Neural progenitor cell (in vitro differentiated cells): ENCODE measurements around the gene SAMD4B. TPM values are rescaled to one million over a fixed set of nuclear protein-coding genes. Genes with fewer than 3 reads are reported as not detected.

Source experiments
- DNase-seq: peaks from one replicate; pipeline ENCODE4 v3.0.0-alpha.2; 2016; ENCODE audit warnings: low spot score
- H2AFZ ChIP-seq: fragments of 200-600 bp; sonication (generic); replicated peaks from 2 replicates; pipeline ENCODE4 v1.6.1; 2016; ENCODE audit warnings: antibody characterized with exemption
- H3F3A ChIP-seq: fragments of 200-600 bp; sonication (generic); 2 replicates; pipeline ENCODE4 v1.6.1; 2016; ENCODE audit warnings: antibody characterized with exemption, low read depth
- H3K27ac ChIP-seq: fragments of 200-600 bp; sonication (generic); 2 replicates; pipeline ENCODE4 v1.5.1; 2016; ENCODE audit warnings: mild to moderate bottlenecking
- H3K27me3 ChIP-seq: fragments of 200-600 bp; sonication (generic); 2 replicates; pipeline ENCODE4 v1.6.1; 2016; ENCODE audit warnings: mild to moderate bottlenecking, moderate library complexity
- H3K36me3 ChIP-seq: fragments of 200-600 bp; sonication (generic); 2 replicates; pipeline ENCODE4 v1.5.1; 2016
- H3K4me1 ChIP-seq: fragments of 200-600 bp; sonication (generic); 2 replicates; pipeline ENCODE4 v1.6.1; 2016; ENCODE audit warnings: mixed run types
- H3K4me2 ChIP-seq: fragments of 200-600 bp; sonication (generic); 2 replicates; pipeline ENCODE4 v1.6.1; 2016
- H3K4me3 ChIP-seq: fragments of 200-600 bp; sonication (generic); 2 replicates; pipeline ENCODE4 v1.5.1; 2016
- H3K79me2 ChIP-seq: fragments of 200-600 bp; sonication (generic); 2 replicates; pipeline ENCODE4 v1.6.1; 2016; ENCODE audit warnings: low read depth
- H3K9ac ChIP-seq: fragments of 200-600 bp; sonication (generic); 2 replicates; pipeline ENCODE4 v1.6.1; 2016
- H3K9me3 ChIP-seq: fragments of 200-600 bp; sonication (generic); 2 replicates; pipeline ENCODE4 v1.5.1; 2016; ENCODE audit warnings: low read depth
- H4K20me1 ChIP-seq: fragments of 200-600 bp; sonication (generic); 2 replicates; pipeline ENCODE4 v1.6.1; 2016; ENCODE audit warnings: low read depth
- H3K27ac Mint-ChIP-seq: 3 replicates; pipeline ENCODE4 v1.8.0; 2021; ENCODE audit warnings: mixed read lengths
- H3K27me3 Mint-ChIP-seq: 2 replicates; pipeline ENCODE4 v1.8.0; 2022; ENCODE audit warnings: low read depth, mild to moderate bottlenecking, inconsistent platforms, moderate library complexity, mixed read lengths; ENCODE audit not compliant: insufficient read depth
- H3K36me3 Mint-ChIP-seq: 3 replicates; pipeline ENCODE4 v1.8.0; 2021; ENCODE audit warnings: mixed read lengths
- H3K4me1 Mint-ChIP-seq: 3 replicates; pipeline ENCODE4 v1.8.0; 2021; ENCODE audit warnings: mixed read lengths
- H3K4me3 Mint-ChIP-seq: 3 replicates; pipeline ENCODE4 v1.8.0; 2021; ENCODE audit warnings: mild to moderate bottlenecking, moderate library complexity, mixed read lengths
- H3K9me3 Mint-ChIP-seq: 3 replicates; pipeline ENCODE4 v1.8.0; 2020; ENCODE audit warnings: mixed read lengths
- EZH2 ChIP-seq: fragments of 200-600 bp; sonication (generic); IDR thresholded peaks from 2 replicates; pipeline ENCODE4 v1.6.1; 2017; ENCODE audit warnings: antibody characterized with exemption, mild to moderate bottlenecking, moderate library complexity
- EZH2phosphoT487 ChIP-seq: fragments of 200-600 bp; sonication (generic); IDR thresholded peaks from 2 replicates; pipeline ENCODE4 v1.6.1; 2017; ENCODE audit warnings: antibody characterized with exemption
- total RNA-seq: library from RNA; depleted of rRNA; stranded (reverse); fragments of >200 nt; gene quantifications from 2 replicates; pipeline ENCODE4 v1.2.3, GENCODE V29; 2015; ENCODE audit warnings: low replicate concordance
- TF ChIP-seq, protein P1 (sequence below): fragments of 200-600 bp; sonication (generic); IDR thresholded peaks from 2 replicates; pipeline ENCODE4 v1.5.1; 2017; ENCODE audit warnings: antibody characterized with exemption, mild to moderate bottlenecking

Gene SAMD4B
- total RNA-seq, 1 donor from 2014 or later = 32.8 TPM

DNA sequence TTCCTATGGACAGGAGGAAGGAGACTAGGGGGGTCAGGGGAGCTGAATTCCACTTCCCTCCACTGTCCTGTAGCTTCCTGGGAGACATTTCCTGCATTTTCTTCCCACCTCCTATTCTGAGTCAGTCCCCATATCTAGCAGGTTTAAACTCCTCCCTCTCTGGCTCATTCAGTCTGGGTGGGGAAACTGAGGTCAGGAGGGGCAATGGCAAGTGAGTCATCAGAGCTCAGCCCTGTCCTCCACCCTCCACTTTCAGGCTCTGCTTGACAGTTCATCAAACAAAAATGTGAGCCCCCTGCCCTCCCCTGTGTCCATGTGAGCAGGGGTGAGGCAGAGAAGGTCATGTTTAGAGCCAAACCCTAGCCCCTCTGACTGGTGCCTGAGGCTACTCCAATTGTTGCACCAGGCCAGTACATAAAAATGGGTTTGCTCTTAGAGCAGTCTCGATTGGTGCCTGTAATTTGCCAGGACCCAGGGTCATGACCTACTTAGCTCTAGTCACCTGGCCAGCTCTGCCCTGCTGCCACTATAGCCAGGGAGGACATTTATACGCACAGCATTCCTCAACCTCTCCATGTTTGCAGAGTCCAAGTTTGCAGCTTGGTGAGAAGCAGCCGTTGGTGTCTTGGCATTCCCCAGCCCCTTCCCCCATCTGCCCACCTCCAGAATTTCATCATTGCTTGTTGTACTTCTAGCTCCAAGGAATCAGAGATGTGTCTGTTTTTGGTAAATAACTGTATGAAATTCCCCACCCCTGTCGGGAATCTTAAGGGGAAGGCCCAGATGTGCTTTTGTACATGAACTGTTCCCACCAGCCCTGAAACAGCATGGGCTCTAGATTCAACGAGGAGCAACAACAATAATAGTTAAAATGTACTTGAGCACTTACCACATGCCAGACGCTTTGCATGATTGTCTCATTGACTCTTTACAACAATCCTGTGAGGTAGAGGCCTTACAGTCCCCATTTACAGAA, 20.7 kb downstream of the SAMD4B start:
- H3K27ac Mint-ChIP-seq = no peak overlapping the region
- Histone ChIP-seq H2AFZ (no peak overlapping the region), H3K27ac (no peak overlapping the region), H3K36me3 (peaks cover 4% of the 10 kb centered on the region), H3F3A (no peaks in the 10 kb centered on the region), H3K79me2 (no peaks in the 10 kb centered on the region), H3K9me3 (no peaks in the 10 kb centered on the region), H3K4me2 (no peak overlapping the region), H3K4me1 (no peaks in the 10 kb centered on the region), H3K4me3 (no peak overlapping the region), H3K9ac (no peak overlapping the region), H3K27me3 (no peaks in the 10 kb centered on the region), H4K20me1 (peaks cover 29% of the 10 kb centered on the region)
- H3K4me1 Mint-ChIP-seq = no peaks in the 10 kb centered on the region
- peaks cover 4% of the 10 kb centered on the region for H3K27me3 Mint-ChIP-seq
- H3K4me3 Mint-ChIP-seq = no peak overlapping the region
- TF ChIP-seq EZH2phosphoT487 = no peak
- TF ChIP-seq, protein P1, sequence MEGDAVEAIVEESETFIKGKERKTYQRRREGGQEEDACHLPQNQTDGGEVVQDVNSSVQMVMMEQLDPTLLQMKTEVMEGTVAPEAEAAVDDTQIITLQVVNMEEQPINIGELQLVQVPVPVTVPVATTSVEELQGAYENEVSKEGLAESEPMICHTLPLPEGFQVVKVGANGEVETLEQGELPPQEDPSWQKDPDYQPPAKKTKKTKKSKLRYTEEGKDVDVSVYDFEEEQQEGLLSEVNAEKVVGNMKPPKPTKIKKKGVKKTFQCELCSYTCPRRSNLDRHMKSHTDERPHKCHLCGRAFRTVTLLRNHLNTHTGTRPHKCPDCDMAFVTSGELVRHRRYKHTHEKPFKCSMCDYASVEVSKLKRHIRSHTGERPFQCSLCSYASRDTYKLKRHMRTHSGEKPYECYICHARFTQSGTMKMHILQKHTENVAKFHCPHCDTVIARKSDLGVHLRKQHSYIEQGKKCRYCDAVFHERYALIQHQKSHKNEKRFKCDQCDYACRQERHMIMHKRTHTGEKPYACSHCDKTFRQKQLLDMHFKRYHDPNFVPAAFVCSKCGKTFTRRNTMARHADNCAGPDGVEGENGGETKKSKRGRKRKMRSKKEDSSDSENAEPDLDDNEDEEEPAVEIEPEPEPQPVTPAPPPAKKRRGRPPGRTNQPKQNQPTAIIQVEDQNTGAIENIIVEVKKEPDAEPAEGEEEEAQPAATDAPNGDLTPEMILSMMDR = no peak
- no peak for TF ChIP-seq EZH2
- H3K36me3 Mint-ChIP-seq = peaks cover 17% of the 10 kb centered on the region
- DNase-seq = no peak
- no peaks in the 10 kb centered on the region for H3K9me3 Mint-ChIP-seq

DNA sequence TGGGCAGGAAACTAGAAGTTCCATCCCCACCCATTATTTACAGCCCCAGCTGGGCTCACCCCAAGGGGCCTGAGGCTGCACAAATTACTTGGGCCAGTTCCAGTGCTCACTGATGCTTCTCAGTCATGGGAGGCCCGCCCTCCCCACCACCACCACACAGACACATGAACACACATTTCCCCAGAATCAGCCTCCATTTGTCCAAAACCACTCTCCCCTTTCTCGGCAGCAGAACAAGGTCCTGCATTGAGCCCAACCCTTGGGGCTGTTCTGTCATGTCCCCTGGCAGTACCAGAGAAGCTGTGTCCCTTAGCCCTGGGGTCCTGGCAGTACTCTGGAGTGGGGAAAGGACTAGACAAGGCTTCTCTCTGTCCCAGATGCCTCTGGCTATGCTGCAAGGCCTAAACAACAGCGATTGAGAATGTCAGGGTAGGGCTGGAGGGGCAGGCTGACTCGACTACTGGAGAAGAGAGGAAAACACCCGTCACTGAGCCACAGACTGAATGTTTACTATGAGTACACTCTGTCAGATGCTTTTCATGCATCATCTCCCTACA, 21.8 kb downstream of the SAMD4B start:
- Histone ChIP-seq H3K27ac (no peak overlapping the region), H3K4me1 (no peaks in the 10 kb centered on the region), H3K9ac (no peak overlapping the region), H3K27me3 (no peaks in the 10 kb centered on the region), H3K79me2 (no peaks in the 10 kb centered on the region), H3K9me3 (no peaks in the 10 kb centered on the region), H3K4me2 (no peak overlapping the region), H3F3A (no peaks in the 10 kb centered on the region), H2AFZ (no peak overlapping the region), H3K4me3 (no peak overlapping the region), H4K20me1 (peaks cover 29% of the 10 kb centered on the region), H3K36me3 (peaks cover 4% of the 10 kb centered on the region)
- no peak for TF ChIP-seq EZH2phosphoT487
- TF ChIP-seq EZH2 = no peak
- Mint-ChIP-seq H3K4me3 (no peak overlapping the region), H3K9me3 (no peaks in the 10 kb centered on the region), H3K27ac (peak overlapping the region; percentile 21), H3K27me3 (peaks cover 4% of the 10 kb centered on the region), H3K36me3 (peaks cover 21% of the 10 kb centered on the region), H3K4me1 (no peaks in the 10 kb centered on the region)
- no peak for DNase-seq

GRCh38 chr19:39365531-39365930, 23.3 kb downstream of the SAMD4B start:
- Mint-ChIP-seq H3K27ac (no peak overlapping the region), H3K36me3 (peaks cover 22% of the 10 kb centered on the region), H3K4me1 (no peaks in the 10 kb centered on the region), H3K9me3 (no peaks in the 10 kb centered on the region), H3K4me3 (no peak overlapping the region), H3K27me3 (peaks cover 4% of the 10 kb centered on the region)
- Histone ChIP-seq H3K4me3 (no peak overlapping the region), H3K79me2 (no peaks in the 10 kb centered on the region), H3K36me3 (no peaks in the 10 kb centered on the region), H3K9ac (no peak overlapping the region), H3K27ac (no peak overlapping the region), H2AFZ (no peak overlapping the region), H3K27me3 (no peaks in the 10 kb centered on the region), H3F3A (no peaks in the 10 kb centered on the region), H3K9me3 (no peaks in the 10 kb centered on the region), H3K4me2 (no peak overlapping the region), H3K4me1 (no peaks in the 10 kb centered on the region), H4K20me1 (peaks cover 18% of the 10 kb centered on the region)
- TF ChIP-seq, protein P1 = no peak
- DNase-seq = no peak

DNA sequence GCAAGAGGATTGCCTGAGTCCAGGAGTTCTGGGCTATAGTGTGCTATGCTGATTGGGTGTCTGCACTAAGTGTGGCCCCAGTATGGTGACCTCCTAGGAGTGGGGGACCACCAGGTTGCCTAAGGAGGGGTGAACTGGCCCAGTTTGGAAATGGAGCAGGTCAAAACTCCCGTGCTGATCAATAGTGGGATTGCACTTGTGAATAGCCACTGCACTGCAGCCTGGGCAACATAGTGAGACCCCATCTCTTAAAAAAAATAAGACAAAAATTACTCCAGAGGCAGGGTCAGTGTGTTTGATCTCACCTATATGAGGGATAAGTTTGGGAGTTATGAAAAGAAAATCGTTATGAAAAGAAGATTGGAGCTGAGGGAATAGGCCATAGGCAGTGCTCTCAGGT, 27.0 kb downstream of the SAMD4B start:
- H4K20me1 ChIP-seq = peaks cover 31% of the 10 kb centered on the region
- Mint-ChIP-seq H3K4me1 (no peaks in the 10 kb centered on the region), H3K36me3 (peaks cover 32% of the 10 kb centered on the region), H3K4me3 (no peak overlapping the region), H3K27me3 (no peaks in the 10 kb centered on the region), H3K27ac (no peak overlapping the region), H3K9me3 (no peaks in the 10 kb centered on the region)
- no peak overlapping the region for H3K4me3 ChIP-seq
- H3K4me1 ChIP-seq = no peaks in the 10 kb centered on the region
- no peaks in the 10 kb centered on the region for H3K79me2 ChIP-seq
- no peak for DNase-seq
- H3K36me3 ChIP-seq = no peaks in the 10 kb centered on the region
- TF ChIP-seq EZH2 = no peak
- TF ChIP-seq, protein P1 = no peak
- TF ChIP-seq EZH2phosphoT487 = no peak
- no peak overlapping the region for H2AFZ ChIP-seq
- H3K9ac ChIP-seq = no peak overlapping the region
- no peaks in the 10 kb centered on the region for H3K27me3 ChIP-seq
- H3F3A ChIP-seq = no peaks in the 10 kb centered on the region
- no peak overlapping the region for H3K4me2 ChIP-seq
- no peaks in the 10 kb centered on the region for H3K9me3 ChIP-seq
- H3K27ac ChIP-seq = no peak overlapping the region
